ENCODE results near the gene PACS1.
A peak's percentile ranks its signal among the peaks of the same experiment; 100 is the strongest.

The PACS1 gene

GRCh38 chr11:66130978-66131377 is 60.9 kb downstream of the PACS1 start:
- Histone ChIP-seq H3K36me3 (no peaks in the 10 kb centered on the region), H3K27me3 (no peaks in the 10 kb centered on the region), H3K9me3 (no peaks in the 10 kb centered on the region), H4K20me1 (peaks cover 22% of the 10 kb centered on the region), H3K27ac (no peak overlapping the region), H3K4me3 (no peak overlapping the region), H3K4me2 (no peak overlapping the region), H3K4me1 (peaks cover 23% of the 10 kb centered on the region), H3K9ac (no peak overlapping the region)
- no peak for TF ChIP-seq Cebpa-rat (IDR thresholded peaks at IDR 0.05)

- Histone ChIP-seq H3K27ac (no peak overlapping the region), H3K9me3 (no peaks in the 10 kb centered on the region), H3K9ac (no peak overlapping the region), H3K4me2 (no peak overlapping the region), H3K4me3 (no peak overlapping the region), H3K27me3 (no peaks in the 10 kb centered on the region), H3K4me1 (peaks cover 12% of the 10 kb centered on the region), H3K36me3 (no peaks in the 10 kb centered on the region), H4K20me1 (peaks cover 22% of the 10 kb centered on the region)
- TF ChIP-seq Cebpa-rat (IDR thresholded peaks at IDR 0.05): no peak
These were observed 62.0 kb downstream of the PACS1 start for GRCh38 chr11:66131937-66132632.

GRCh38 chr11:66133216-66133775 is 63.2 kb downstream of the PACS1 start:
- H4K20me1 ChIP-seq: peaks cover 32% of the 10 kb centered on the region
- H3K4me2 ChIP-seq: no peak overlapping the region
- no peaks in the 10 kb centered on the region for H3K36me3 ChIP-seq
- H3K4me1 ChIP-seq: peaks cover 8% of the 10 kb centered on the region; the same call in 1 of the 2 replicates
- no peak overlapping the region for H3K9ac ChIP-seq
- H3K9me3 ChIP-seq: no peaks in the 10 kb centered on the region
- no peak overlapping the region for H3K4me3 ChIP-seq
- no peak overlapping the region for H3K27ac ChIP-seq
- no peaks in the 10 kb centered on the region for H3K27me3 ChIP-seq
- TF ChIP-seq Cebpa-rat (IDR thresholded peaks at IDR 0.05): no peak

GRCh38 chr11:66136752-66137123 is 66.7 kb downstream of the PACS1 start:
- H3K4me2 ChIP-seq: no peak overlapping the region
- H3K27ac ChIP-seq: no peak overlapping the region
- H3K9me3 ChIP-seq: no peaks in the 10 kb centered on the region
- TF ChIP-seq Cebpa-rat (IDR thresholded peaks at IDR 0.05): no peak
- no peak overlapping the region for H3K4me3 ChIP-seq
- H3K4me1 ChIP-seq: peaks cover 14% of the 10 kb centered on the region
- peaks cover 39% of the 10 kb centered on the region for H4K20me1 ChIP-seq
- no peaks in the 10 kb centered on the region for H3K36me3 ChIP-seq
- H3K27me3 ChIP-seq: no peaks in the 10 kb centered on the region
- no peak overlapping the region for H3K9ac ChIP-seq

GRCh38 chr11:66139817-66140404 is 69.8 kb downstream of the PACS1 start:
- Histone ChIP-seq H3K9ac (no peak overlapping the region), H3K27me3 (no peaks in the 10 kb centered on the region), H3K9me3 (no peaks in the 10 kb centered on the region), H4K20me1 (peaks cover 22% of the 10 kb centered on the region), H3K4me2 (no peak overlapping the region), H3K27ac (no peak overlapping the region), H3K4me3 (no peak overlapping the region), H3K36me3 (0 out of 2 replicates have a peak, but pooled peaks cover 4% of the 10 kb centered on the region), H3K4me1 (peaks cover 37% of the 10 kb centered on the region)
- TF ChIP-seq Cebpa-rat (IDR thresholded peaks at IDR 0.05): no peak

- Histone ChIP-seq H4K20me1 (peaks cover 19% of the 10 kb centered on the region), H3K4me1 (peaks cover 57% of the 10 kb centered on the region), H3K4me2 (peak overlapping the region; percentile 59; the same call in 1 of the 2 replicates), H3K27ac (no peak overlapping the region), H3K36me3 (0 out of 2 replicates have a peak, but pooled peaks cover 4% of the 10 kb centered on the region), H3K9me3 (no peaks in the 10 kb centered on the region), H3K9ac (no peak overlapping the region), H3K27me3 (no peaks in the 10 kb centered on the region), H3K4me3 (no peak overlapping the region)
- TF ChIP-seq Cebpa-rat (IDR thresholded peaks at IDR 0.05): no peak
These were observed 72.5 kb downstream of the PACS1 start for GRCh38 chr11:66142370-66143263.

- peaks cover 13% of the 10 kb centered on the region; the same call in 1 of the 2 replicates for H4K20me1 ChIP-seq
These were observed 73.1 kb downstream of the PACS1 start for GRCh38 chr11:66143264-66143566.

GRCh38 chr11:66143996-66144678 is 74.1 kb downstream of the PACS1 start:
- H4K20me1 ChIP-seq: peaks cover 10% of the 10 kb centered on the region; the same call in 1 of the 2 replicates
- peaks cover 59% of the 10 kb centered on the region for H3K4me1 ChIP-seq
- 0 out of 2 replicates have a peak, but pooled peaks cover 4% of the 10 kb centered on the region for H3K36me3 ChIP-seq
- peak overlapping the region; percentile 59 for H3K4me2 ChIP-seq
- H3K9ac ChIP-seq: no peak overlapping the region
- H3K4me3 ChIP-seq: no peak overlapping the region
- no peak overlapping the region for H3K27ac ChIP-seq
- H3K9me3 ChIP-seq: no peaks in the 10 kb centered on the region
- H3K27me3 ChIP-seq: no peaks in the 10 kb centered on the region
- TF ChIP-seq Cebpa-rat (IDR thresholded peaks at IDR 0.05): no peak

More at GRCh38 chr11:66143264-66143566, 73.1 kb downstream of the PACS1 start:
- H3K4me1 ChIP-seq: peaks cover 56% of the 10 kb centered on the region
- TF ChIP-seq Cebpa-rat (IDR thresholded peaks at IDR 0.05): no peak
- 0 out of 2 replicates have a peak, but pooled peaks cover 4% of the 10 kb centered on the region for H3K36me3 ChIP-seq
- H3K4me3 ChIP-seq: no peak overlapping the region
- no peaks in the 10 kb centered on the region for H3K27me3 ChIP-seq
- peak overlapping the region; percentile 59; the same call in 1 of the 2 replicates for H3K4me2 ChIP-seq
- no peak overlapping the region for H3K9ac ChIP-seq
- H3K27ac ChIP-seq: no peak overlapping the region
- H3K9me3 ChIP-seq: no peaks in the 10 kb centered on the region

- no peaks in the 10 kb centered on the region for H3K27me3 ChIP-seq
- H3K27ac ChIP-seq: no peak overlapping the region
- H3K36me3 ChIP-seq: 0 out of 2 replicates have a peak, but pooled peaks cover 4% of the 10 kb centered on the region
- no peak overlapping the region for H3K9ac ChIP-seq
- peak overlapping the region; percentile 39 for H3K4me2 ChIP-seq
- no peak overlapping the region for H3K4me3 ChIP-seq
- no peaks in the 10 kb centered on the region for H3K9me3 ChIP-seq
- H3K4me1 ChIP-seq: peaks cover 77% of the 10 kb centered on the region
- TF ChIP-seq Cebpa-rat (IDR thresholded peaks at IDR 0.05): no peak
- H4K20me1 ChIP-seq: peaks cover 15% of the 10 kb centered on the region
These were observed 76.0 kb downstream of the PACS1 start for GRCh38 chr11:66146074-66146473.
